GM19397 (cell line): ENCODE results near the gene TMEM119.

Experiments used
- ATAC-seq: cut with Tn5 transposase; IDR thresholded peaks from one replicate; pipeline ENCODE4 v1.9.1; 2021; ENCODE audit warnings: mild to moderate bottlenecking, moderate library complexity; ENCODE audit not compliant: unreplicated experiment

The TMEM119 gene

DNA sequence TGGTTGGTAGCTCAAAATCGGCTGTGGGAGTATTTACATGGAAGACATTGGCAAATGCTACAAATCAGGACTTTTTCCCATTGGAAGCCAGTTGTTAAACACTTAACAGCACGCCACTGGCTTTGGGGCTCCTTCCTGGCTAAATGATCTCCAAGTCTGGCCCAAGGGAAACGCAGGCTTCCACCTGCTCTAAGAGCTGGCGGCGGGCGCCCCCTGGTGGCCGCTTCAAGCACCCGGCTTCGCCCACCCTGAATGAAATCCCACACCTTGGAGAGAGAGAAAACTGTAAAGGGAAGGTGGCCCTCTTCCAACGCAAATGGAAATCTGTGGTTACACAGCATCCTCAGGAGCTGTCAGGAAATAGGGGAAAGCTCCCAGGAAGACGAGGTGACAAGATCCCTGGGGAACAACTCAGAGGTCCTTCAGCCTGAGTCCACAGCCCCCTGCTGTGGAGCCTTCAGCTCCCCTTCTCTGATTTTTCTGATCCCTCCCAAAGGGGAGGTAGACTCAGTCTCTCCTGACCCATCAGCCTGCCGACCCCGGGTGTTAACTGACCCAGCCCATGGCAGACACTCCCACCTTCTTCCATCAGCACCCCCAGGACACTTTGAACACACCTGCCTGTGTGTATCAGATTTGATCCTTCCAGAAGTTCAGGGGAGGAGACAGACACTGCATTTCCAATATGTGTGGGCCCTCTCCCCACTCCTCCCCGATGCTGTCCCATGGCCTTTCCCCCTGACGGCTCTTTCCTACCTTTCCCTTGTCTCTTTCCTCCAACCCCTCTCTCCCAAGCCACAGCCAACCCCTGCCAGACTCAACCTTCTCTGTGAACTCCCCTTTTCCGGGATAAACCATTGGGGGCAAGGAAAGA lies 20.4 kb upstream of the TMEM119 start:
- ATAC-seq, result no peak

GRCh38 chr12:108616941-108617858 lies 19.3 kb upstream of the TMEM119 start:
- ATAC-seq, result peak; percentile 78

- no peak for ATAC-seq
These were observed 18.5 kb upstream of the TMEM119 start for GRCh38 chr12:108616359-108616758.

- ATAC-seq, result no peak
These were observed 18.0 kb upstream of the TMEM119 start for GRCh38 chr12:108615918-108616317.

DNA sequence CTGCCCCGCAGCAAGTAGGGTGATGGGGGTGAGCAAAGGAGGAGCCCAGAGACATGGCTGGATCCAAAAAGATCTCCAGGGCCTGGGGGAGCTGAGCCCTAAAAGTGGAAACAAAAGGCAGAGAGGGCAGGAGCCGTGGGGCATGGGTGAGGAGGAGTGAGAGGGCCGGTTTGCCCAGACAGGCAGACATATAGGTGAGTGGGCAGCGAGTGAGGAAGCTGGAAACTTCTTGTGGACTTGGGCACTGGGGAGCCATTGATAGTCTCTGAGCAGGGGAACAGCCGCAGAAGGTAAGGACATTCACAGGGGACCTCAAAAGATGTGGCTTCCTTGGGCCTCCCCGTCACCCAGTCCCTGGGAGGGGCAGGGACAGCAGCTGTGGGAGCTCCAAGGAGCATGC lies 16.8 kb upstream of the TMEM119 start:
- ATAC-seq, result no peak

GRCh38 chr12:108614041-108614440 lies 16.2 kb upstream of the TMEM119 start:
- ATAC-seq, result no peak

- no peak for ATAC-seq
These were observed 15.7 kb upstream of the TMEM119 start for GRCh38 chr12:108613548-108613947.

DNA sequence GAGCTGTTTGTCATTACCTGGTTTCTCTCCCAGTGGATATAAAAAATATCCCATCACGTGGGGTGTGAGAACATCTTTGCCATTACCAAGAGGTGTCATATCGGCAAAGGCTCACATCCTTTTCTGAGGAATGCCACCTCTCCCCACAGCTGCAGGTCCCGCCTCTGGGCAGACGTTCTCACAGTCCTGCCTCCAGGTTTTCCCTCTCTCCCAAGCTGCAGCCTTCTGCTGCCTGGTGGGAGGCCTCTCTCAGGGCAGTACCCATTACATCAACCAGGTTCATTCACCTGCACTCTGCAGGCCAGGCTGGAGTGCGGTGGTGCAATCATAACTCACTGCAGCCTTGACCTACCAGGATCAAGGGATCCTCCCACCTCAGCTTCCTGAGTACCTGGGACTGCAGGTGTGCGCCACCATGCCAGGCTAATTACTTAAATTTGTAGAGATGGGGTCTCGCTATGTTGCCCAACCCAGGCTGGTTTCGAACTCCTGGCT lies 15.0 kb upstream of the TMEM119 start:
- ATAC-seq, result no peak

DNA sequence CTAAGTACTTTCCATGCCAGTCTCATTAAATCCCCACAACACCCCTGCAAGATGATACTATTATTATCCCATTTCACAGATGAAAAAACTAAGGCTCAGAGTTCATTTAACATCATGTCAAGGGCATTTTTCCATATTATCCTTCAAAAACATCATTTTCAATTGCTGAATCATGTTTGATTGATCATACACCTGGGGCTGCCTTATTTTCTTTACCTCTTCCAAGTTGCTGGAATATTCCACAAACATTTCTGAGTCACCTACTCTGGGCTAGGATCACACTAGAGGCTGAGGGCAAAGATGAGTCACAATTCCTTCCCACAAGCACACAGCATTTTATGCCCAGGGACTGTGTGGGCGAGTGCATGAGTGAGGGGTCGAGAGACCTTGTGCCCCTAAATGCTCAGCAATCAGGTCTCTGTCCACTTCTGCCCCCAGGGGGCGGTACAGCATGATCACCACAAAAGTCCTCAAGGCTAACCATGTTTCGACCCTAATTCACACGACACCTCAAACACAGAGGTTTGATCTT lies 14.1 kb upstream of the TMEM119 start:
- ATAC-seq, result no peak

GRCh38 chr12:108610856-108611605 lies 13.1 kb upstream of the TMEM119 start:
- no peak for ATAC-seq

DNA sequence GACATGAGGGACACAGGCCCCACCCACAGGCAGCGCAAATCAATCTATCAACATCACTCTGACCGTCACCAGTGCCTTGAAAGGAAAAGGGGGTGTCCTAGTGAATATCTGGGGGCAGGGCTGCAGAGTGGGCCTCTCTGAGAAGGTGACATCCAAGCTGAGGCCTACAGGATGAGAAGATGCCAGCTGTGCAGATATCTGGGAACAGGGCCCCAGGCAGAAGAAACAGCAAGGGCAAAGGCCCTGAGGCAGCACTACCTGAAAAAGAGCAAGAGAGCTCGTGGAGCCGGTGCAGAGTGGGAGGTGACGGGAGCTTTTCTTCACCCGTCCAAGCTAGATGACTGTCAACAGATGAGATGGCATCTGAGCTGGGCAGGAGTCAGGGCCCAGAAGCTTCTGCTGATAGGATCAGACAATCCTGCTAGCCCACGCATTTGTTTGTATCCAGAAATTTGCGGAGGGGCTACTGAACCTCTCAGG lies 12.5 kb upstream of the TMEM119 start:
- no peak for ATAC-seq

GRCh38 chr12:108609537-108610335 lies 11.9 kb upstream of the TMEM119 start:
- no peak for ATAC-seq

GRCh38 chr12:108608616-108609015 lies 10.7 kb upstream of the TMEM119 start:
- no peak for ATAC-seq

GRCh38 chr12:108607981-108608600 lies 10.2 kb upstream of the TMEM119 start:
- ATAC-seq, result no peak

DNA sequence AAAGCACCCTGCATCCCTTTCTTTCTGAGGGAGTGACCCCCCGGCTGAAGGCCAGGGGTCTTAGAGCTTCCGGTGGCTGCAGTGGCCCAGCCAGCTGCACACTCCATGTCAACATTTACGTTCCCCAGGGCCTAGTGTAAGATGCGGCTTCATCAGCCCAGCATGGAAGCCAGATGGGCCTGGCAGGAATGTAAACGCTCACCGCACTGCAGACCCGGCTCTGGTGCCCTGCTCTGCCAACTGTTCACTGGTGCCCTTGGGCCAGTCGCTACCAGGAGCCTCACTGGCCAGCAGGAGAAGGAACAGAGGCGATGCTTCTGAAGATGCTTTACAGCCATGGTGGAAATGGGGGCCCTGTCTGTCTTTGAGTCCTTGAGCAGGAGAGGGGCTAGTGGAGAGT lies 8.6 kb upstream of the TMEM119 start:
- no peak for ATAC-seq

GRCh38 chr12:108605690-108606406 lies 8.0 kb upstream of the TMEM119 start:
- no peak for ATAC-seq

DNA sequence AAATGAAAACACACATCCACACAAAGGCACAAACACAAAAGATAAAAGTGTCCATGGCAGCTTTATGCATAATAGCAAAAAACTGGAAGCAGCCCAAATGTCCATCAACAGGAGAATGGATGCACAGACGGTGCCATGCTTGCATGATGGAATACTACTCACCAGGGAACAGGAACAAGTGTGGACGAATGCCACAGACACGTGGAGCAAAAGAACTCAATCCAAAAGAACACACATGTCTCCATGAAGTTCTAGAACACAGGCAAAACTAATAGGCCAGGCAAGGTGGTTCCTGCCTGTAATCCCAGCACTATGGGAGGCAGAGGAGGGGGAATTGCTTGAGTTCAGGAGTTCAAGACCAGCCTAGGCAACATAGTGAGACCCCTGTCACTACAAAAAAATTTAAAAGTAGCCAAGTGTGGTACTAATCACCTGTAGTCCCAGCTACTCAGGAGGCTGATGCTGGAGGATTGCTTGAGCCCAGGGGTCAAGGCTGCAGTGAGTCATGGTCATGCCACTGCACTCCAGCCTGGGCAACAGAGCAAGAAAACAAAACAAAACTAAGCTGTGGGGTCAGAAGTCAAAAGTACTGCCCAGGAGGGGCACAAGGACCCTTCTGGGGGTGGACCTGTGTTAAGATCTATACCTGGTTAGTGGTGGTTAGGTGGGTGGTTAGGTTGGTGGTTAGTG lies 7.3 kb upstream of the TMEM119 start:
- ATAC-seq, result no peak
